Epidermal melanocyte (primary cell): ENCODE data around the gene CMIP.

Source experiments
- DNase-seq: peaks from one replicate; pipeline ENCODE4 v3.0.0; 2011; ENCODE audit warnings: low spot score; ENCODE audit not compliant: insufficient read length

CMIP gene

GRCh38 chr16:81547939-81548216 is 103.3 kb downstream of the CMIP start:
- DNase-seq = no peak

- DNase-seq = no peak
Measured at GRCh38 chr16:81548551-81548875, 103.9 kb downstream of the CMIP start.

DNA sequence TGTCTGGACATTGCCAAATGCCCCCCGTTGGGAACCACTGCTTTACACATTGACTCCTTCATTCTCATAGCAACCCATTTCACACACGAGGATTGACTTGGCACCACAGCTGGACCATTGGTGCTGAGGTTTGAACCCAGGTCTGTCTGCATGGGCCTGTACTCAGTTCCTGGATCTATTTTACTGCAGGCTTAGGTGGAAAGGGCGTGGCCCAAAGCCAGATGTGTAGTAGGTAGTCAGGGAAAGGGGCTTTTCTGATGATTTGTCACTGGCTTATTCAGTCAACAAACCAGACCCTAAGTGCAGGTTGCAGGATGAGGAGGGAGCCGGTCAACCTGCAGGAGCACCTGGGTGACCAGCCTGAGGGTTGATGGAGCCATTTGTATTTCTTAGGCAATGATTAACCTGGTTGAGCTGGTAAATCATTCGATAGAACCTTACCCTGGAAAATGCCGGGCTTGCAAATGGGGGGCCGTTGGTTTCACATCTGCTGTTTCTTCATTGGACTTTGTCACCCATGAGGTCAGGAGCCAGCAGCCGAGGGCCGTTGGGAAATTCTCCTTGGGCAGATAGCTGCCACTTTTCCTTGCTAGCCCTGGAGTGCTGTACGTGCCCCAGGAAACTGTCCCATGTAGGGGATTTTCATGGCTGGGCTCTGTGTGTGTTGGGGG is 104.4 kb downstream of the CMIP start:
- no peak for DNase-seq

DNA sequence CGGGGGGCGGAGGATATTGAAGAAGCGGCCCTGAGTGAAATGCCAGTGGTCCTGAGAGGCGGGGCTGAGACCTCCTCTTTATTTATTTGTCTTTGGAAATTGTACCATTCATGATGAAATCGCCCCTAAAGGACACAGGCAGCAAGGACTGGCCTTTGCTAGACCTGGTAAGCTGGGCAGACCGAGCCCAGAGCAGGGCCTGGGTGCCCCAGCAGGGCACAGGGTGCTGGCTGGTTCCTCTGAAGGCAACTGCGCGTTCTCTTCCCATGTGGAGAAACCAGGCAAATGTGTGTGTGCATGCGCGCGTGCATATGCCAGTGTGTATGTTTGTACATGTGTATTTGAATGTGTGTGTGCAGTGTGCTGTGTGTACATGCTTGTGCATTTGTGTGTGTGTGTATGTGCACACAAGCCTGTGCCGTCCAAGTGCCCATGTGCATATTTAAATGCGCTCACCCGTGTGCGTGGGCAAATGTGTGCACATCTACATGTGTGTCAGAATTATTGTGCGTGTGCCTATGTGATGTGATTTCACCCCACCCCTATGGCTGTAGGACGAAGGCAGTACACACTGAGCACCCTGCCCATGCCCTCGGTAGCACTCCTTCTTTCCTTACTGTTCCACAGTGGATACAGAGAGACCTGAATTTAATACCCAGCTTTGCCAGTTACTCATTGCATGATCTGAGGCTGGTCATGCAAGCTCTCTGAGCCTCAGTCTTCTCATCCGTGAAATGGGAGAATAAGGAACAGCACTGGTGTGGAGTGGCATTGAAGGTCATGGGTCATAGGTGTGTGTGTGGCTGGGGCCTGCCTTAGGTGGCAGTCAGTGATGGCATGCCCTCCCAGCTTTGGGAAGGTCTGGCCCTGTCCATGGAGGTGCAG is 105.2 kb downstream of the CMIP start:
- DNase-seq = no peak

DNA sequence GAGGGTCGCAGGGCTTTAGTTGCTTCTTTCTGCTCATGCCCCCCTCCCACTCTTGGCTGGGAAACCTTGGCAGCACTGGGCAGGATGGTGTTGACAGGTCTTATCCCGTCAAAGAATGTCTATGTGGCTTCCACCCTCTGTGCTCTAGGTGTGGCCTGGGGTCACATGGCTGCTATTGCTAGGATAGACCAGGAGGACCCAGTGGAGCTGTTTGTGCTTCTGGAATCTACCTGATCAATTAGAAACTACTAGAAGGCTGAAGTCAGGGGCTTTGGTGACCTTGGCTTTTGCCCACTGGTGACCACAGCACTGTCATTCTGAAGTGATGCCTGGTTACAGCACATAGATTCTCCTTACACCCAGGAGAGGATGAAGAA is 105.8 kb downstream of the CMIP start:
- DNase-seq = no peak

DNA sequence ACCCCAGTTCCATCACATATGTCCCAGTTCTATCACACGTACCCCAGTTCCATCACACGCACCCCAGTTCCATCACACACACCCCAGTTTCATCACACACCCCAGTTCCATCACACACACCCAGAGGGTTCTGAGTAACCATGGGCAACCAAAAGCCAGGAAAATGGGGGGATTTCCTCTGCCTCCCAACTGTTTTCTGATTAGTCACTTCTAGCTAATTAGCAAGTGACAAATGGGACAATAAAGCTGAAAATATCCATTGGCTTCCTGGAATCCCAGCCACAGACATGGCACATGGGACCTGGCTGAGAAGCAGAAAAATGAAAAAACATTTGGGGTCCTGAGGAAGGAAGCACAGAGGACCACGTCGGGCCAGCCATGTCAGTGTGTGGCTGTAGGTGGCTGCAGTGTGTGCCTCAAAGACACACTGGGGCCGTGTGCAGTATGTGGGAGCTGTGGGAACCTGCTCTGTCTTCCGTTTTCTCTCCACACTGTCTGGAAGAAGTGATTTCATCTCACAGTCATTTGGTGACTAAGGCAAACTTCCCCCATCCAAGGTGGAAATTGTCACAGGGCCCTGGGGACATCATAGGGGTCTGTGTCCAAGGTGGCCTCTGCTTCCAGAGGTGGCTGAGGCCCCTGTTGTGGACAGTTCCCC is 106.7 kb downstream of the CMIP start:
- DNase-seq = no peak

GRCh38 chr16:81551821-81552304 is 107.3 kb downstream of the CMIP start:
- DNase-seq = no peak

GRCh38 chr16:81552743-81553079 is 108.1 kb downstream of the CMIP start:
- DNase-seq = no peak

GRCh38 chr16:81553080-81553813 is 108.6 kb downstream of the CMIP start:
- DNase-seq = no peak

- DNase-seq = no peak
Measured at GRCh38 chr16:81553814-81554675, 109.4 kb downstream of the CMIP start.

DNA sequence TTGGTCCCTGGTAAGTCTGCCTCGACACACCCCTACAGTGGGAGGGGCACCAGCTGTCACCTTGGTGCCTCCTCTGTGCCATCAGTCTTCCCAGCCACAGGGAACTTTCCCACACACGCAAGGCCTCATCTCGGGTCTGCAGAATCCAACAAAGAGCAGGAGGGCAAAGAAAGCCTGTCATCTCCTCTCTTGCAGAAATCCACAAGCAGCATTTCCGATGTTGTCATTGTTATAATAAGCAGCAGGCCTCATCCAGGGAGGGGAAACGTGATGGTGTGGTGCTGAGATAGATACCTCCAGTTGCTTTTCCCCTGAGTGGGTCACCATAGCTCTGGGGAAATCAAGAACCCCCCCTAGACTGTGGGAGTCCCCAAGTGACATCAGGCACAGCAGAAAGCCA is 110.4 kb downstream of the CMIP start:
- no peak for DNase-seq

DNA sequence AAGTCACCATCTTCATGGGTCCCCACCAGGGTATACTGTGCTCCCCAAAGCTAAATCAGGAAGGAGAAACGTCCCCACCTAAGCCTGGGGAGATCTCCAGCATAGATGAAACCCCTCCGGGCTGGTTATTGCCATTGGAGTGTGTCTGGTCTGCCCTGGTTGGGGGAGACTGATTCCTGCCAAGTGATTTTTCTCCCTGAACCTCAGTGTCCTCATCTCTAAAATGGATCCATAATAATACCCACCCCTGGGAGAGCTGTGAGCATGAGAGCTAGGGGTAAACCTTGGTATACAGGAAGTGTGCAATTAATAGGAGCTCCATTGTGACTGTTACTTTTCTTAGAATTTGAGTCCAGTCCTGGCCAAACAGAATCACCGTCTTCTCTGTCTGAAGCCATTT is 111.1 kb downstream of the CMIP start:
- no peak for DNase-seq

GRCh38 chr16:81556715-81557284 is 112.2 kb downstream of the CMIP start:
- DNase-seq = no peak

- DNase-seq = no peak
Measured at GRCh38 chr16:81558077-81558443, 113.5 kb downstream of the CMIP start.

DNA sequence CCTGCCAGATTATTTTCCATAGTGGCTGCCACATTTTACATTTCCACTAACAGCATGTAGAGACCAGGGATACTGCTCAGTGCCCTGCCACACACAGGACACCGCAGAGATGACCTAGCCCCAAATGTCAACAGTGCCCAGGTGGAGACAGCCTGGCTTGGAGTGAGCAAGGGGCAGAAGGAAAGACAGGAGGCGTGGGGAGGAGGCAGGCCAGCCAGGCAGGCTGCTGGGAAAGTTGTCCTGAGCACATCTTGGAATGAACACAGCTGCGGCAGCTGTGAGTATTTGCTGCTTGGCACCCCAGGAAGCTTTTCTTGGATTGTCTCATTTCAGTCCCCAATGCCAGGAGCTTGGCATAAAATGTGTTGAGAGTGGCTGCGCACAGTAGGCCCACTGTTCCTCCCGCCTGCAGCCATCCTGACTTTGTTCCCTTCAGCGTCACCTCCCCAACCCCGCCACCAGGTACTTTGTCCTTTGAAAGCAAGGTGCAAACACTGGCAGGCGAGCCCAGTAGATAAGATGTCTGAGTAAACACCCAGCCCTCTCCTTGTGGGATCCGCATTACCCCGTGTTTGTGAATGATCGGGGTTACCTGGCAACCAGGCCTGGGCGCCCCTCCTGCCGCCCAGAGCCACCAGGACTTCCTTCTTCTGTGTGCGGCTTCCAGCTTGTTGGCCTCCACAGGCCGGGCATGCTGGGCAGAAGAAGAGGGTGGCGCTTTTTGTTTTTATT is 114.0 kb downstream of the CMIP start:
- DNase-seq = no peak

DNA sequence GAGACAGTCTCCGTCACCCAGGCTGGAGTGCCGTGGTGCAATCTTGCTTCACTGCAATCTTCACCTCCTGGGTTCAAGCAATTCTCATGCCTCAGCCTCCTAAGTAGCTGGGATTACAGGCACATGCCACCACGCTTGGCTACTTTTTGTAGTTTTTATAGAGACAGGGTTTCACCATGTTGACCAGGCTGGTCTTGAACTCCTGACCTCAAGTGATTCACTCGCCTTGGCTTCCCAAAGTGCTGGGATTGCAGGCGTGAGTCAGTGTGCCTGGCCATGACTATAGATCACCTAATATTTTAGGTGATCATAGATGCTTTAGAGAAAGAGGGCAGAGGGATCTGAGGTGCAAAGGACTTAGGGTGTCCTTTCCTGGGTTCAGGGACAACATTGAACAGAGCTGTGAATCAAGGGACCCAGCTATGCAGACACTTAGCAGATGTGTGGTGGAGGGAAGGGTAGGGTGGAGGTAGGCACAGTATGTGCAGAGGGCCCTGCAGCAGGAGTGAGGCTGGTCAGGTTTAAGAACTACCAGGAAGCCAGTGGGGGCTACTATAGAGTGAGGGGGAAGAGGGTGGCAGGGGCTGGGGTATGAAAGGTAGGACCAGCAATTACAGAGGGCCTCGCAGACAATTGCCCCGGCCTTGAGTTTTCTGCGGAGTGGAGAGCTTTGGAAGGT is 116.5 kb downstream of the CMIP start:
- DNase-seq = no peak

DNA sequence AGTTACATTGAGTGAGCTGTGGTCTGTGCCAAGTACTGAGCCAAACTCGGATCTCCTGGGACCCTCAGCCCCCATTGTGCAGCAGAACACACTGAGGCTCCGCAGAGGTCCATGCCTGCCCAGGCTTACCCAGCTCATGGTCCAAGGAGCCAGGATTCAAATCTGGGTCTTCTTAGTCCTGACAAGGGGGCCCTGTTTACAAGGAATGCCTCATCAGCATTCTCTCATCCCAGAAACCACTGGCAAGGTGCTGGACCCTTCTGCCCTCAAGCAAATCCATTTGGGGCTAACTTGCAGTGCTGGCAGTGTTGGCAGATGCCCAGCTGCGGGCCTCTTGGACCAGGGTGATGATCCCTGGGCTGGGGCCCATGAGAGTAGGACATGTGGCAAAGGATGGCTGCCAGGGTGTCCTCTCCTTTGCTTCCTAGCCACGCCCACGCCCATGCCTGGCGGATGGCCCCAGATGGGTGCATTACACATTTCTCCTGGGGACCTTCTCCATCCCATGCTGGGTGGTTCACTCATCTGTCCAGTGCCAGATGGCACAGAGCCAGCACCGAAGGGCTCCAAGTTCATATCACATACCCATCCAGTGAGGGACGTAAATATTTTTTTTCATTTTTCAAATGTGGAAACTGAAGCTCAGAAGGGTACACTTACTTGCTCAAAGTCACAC is 117.7 kb downstream of the CMIP start:
- DNase-seq = no peak

DNA sequence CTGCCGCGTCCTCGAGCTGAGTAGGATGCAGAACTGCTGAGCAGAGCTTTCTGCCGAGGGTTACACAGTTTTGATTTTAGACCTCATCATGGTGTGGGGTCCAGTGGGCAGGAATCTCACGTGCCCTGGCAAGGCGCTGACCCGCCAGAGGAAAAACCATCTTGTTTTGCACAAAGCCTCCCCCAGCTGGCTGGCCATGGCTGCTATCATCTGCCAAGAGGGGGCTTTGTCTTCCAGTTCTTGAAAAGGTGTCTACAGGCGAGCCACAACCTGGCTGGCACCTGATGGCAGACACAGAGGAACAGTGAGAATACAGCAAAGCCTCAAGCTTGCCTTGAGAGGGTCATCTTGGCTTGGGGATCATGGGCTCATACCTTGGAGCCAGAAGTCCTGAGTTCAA is 118.3 kb downstream of the CMIP start:
- DNase-seq = no peak

- DNase-seq = no peak
Measured at GRCh38 chr16:81564421-81564911, 119.9 kb downstream of the CMIP start.
